ENCODE results near the gene MPZL1. TPM values are rescaled to one million over a fixed set of nuclear protein-coding genes. Genes with fewer than 3 reads are reported as not detected.
A peak's percentile ranks its signal among the peaks of the same experiment; 100 is the strongest.

The MPZL1 gene
- total RNA-seq, 3 donors from 2014 or later: 43.5 to 86.8 (median 86.2) TPM

GRCh38 chr1:167821356-167821685, 99.5 kb downstream of the MPZL1 start:
- TF ChIP-seq POLR2AphosphoS5 (IDR thresholded peaks at IDR 0.05): no peak
- TF ChIP-seq CTCF (IDR thresholded peaks at IDR 0.05): no peak
- TF ChIP-seq POLR2A (IDR thresholded peaks at IDR 0.05): no peak
- intact Hi-C loops (cut with DNase I; ENCODE audit: low total_unique reads): no loop called here
- no peaks in the 10 kb centered on the region for H3K36me3 ChIP-seq

GRCh38 chr1:167821969-167822685, 100.3 kb downstream of the MPZL1 start:
- no peak for DNase-seq (ENCODE audit: low spot score in 2 of 2)
- H3K27me3 ChIP-seq: no peaks in the 10 kb centered on the region
- no peak overlapping the region for H3K4me3 ChIP-seq
- H3K4me1 ChIP-seq: no peaks in the 10 kb centered on the region
- no peaks in the 10 kb centered on the region for H3K9me3 ChIP-seq
- no peak overlapping the region for H3K27ac ChIP-seq
- H3K36me3 ChIP-seq: no peaks in the 10 kb centered on the region
- intact Hi-C loops (cut with DNase I; ENCODE audit: low total_unique reads): no loop called here
- TF ChIP-seq CTCF (IDR thresholded peaks at IDR 0.05) (no peak), POLR2A (IDR thresholded peaks at IDR 0.05) (no peak), POLR2AphosphoS5 (IDR thresholded peaks at IDR 0.05) (no peak)

More at GRCh38 chr1:167821356-167821685, 99.5 kb downstream of the MPZL1 start:
- Histone ChIP-seq H3K4me1 (no peaks in the 10 kb centered on the region), H3K4me3 (no peak overlapping the region), H3K27ac (peak overlapping the region; percentile 23 to 80), H3K9me3 (no peaks in the 10 kb centered on the region), H3K27me3 (no peaks in the 10 kb centered on the region)
- no peak for DNase-seq (ENCODE audit: low spot score in 2 of 2)

- TF ChIP-seq POLR2A (IDR thresholded peaks at IDR 0.05) (no peak), POLR2AphosphoS5 (IDR thresholded peaks at IDR 0.05) (no peak), CTCF (IDR thresholded peaks at IDR 0.05) (no peak)
- H3K4me3 ChIP-seq: no peak overlapping the region
- H3K4me1 ChIP-seq: no peaks in the 10 kb centered on the region
- peak in 1 of 2 donors; percentile 39 for DNase-seq (ENCODE audit: low spot score in 2 of 2)
- no peaks in the 10 kb centered on the region for H3K36me3 ChIP-seq
- no peaks in the 10 kb centered on the region for H3K27me3 ChIP-seq
- intact Hi-C loops (cut with DNase I; ENCODE audit: low total_unique reads): no loop called here
- H3K27ac ChIP-seq: peak overlapping the region in 1 of 2 donors; percentile 58
- no peaks in the 10 kb centered on the region for H3K9me3 ChIP-seq
Measured at GRCh38 chr1:167824163-167824794, 102.5 kb downstream of the MPZL1 start.

GRCh38 chr1:167825419-167826079, 103.8 kb downstream of the MPZL1 start:
- H3K4me1 ChIP-seq: no peaks in the 10 kb centered on the region
- H3K4me3 ChIP-seq: no peak overlapping the region
- no peaks in the 10 kb centered on the region for H3K27me3 ChIP-seq
- H3K9me3 ChIP-seq: no peaks in the 10 kb centered on the region
- H3K36me3 ChIP-seq: no peaks in the 10 kb centered on the region
- H3K27ac ChIP-seq: no peak overlapping the region
- no peak for DNase-seq (ENCODE audit: low spot score in 2 of 2)
- intact Hi-C loops (cut with DNase I; ENCODE audit: low total_unique reads): no loop called here
- no peak for TF ChIP-seq CTCF (IDR thresholded peaks at IDR 0.05)
- TF ChIP-seq POLR2A (IDR thresholded peaks at IDR 0.05): no peak
- no peak for TF ChIP-seq POLR2AphosphoS5 (IDR thresholded peaks at IDR 0.05)

- Histone ChIP-seq H3K27me3 (no peaks in the 10 kb centered on the region), H3K27ac (no peak overlapping the region), H3K36me3 (no peaks in the 10 kb centered on the region), H3K4me3 (no peak overlapping the region), H3K4me1 (no peaks in the 10 kb centered on the region), H3K9me3 (no peaks in the 10 kb centered on the region)
- TF ChIP-seq POLR2A (IDR thresholded peaks at IDR 0.05): no peak
- TF ChIP-seq CTCF (IDR thresholded peaks at IDR 0.05): no peak
- TF ChIP-seq POLR2AphosphoS5 (IDR thresholded peaks at IDR 0.05): no peak
- DNase-seq (ENCODE audit: low spot score in 2 of 2): no peak
- intact Hi-C loops (cut with DNase I; ENCODE audit: low total_unique reads): no loop called here
Measured at GRCh38 chr1:167826127-167826526, 104.3 kb downstream of the MPZL1 start.

Measured in breast epithelium (tissue), 4 donors.